Mucosa of descending colon (tissue), 3 donors: ENCODE measurements around the gene LY6G6F. TPM values are rescaled to one million over a fixed set of nuclear protein-coding genes. Genes with fewer than 3 reads are reported as not detected.

Source experiments
- ATAC-seq: fragments of 200-7000 bp; cut with Tn5 transposase; one replicate; pipeline ENCODE4 v1.9.1; 2020; ENCODE audit warnings: mild to moderate bottlenecking, moderate library complexity
- DNase-seq, 3 donors: peaks; one replicate each; pipeline ENCODE4 v3.0.0-alpha.2; 2020
- H3K36me3 ChIP-seq: fragments of 200-600 bp; one replicate; pipeline ENCODE4 v1.8.0; 2021; ENCODE audit warnings: low read depth, mild to moderate bottlenecking
- H3K4me1 ChIP-seq: fragments of 200-600 bp; one replicate; pipeline ENCODE4 v1.8.0; 2021; ENCODE audit warnings: low read depth, mild to moderate bottlenecking
- H3K4me3 ChIP-seq: fragments of 200-600 bp; one replicate; pipeline ENCODE4 v1.8.0; 2021; ENCODE audit warnings: mild to moderate bottlenecking
- H3K9me3 ChIP-seq: fragments of 200-600 bp; one replicate; pipeline ENCODE4 v1.8.0; 2021; ENCODE audit warnings: mild to moderate bottlenecking
- intact Hi-C, 2 donors: fragments of 100-400 bp; cut with DNase I in 1 of 2; cut with micrococcal nuclease in 1 of 2; formaldehyde crosslinking; loops; one replicate each; pipeline versions ENCODE4 v1.11.0 to v1.11.1; 2022; cut with DNase I, micrococcal nuclease
- total RNA-seq, 3 donors: library from RNA; stranded (reverse); fragmentation: NEBNext Ultra II Directional in 2 of 3; extraction: Animal tissue kit (Norgen Biotek cat#: 25700) in 2 of 3; gene quantifications; one replicate each; pipeline versions ENCODE4 v1.2.1 to v1.2.4, GENCODE V29; 2021 to 2023
- TF ChIP-seq, protein P1 (sequence below): fragments of 200-600 bp; IDR thresholded peaks from one replicate; pipeline ENCODE4 v1.8.0; 2022; ENCODE audit warnings: antibody characterized with exemption, mild to moderate bottlenecking
- donor health status: DM: no; HTN: no; CAD: no; lungs with moderate emphysema.
- donor health status: DM: no; HTN: no; CAD: no.
- donor health status: DM: no; HTN: yes; CAD: no.

The LY6G6F gene
- total RNA-seq, 3 donors from 2014 or later = not detected

GRCh38 chr6:31722173-31722572, 15.5 kb downstream of the LY6G6F start:
- intact Hi-C loops = no loop called here
- H3K4me1 ChIP-seq = peaks cover 25% of the 10 kb centered on the region
- TF ChIP-seq, protein P1, sequence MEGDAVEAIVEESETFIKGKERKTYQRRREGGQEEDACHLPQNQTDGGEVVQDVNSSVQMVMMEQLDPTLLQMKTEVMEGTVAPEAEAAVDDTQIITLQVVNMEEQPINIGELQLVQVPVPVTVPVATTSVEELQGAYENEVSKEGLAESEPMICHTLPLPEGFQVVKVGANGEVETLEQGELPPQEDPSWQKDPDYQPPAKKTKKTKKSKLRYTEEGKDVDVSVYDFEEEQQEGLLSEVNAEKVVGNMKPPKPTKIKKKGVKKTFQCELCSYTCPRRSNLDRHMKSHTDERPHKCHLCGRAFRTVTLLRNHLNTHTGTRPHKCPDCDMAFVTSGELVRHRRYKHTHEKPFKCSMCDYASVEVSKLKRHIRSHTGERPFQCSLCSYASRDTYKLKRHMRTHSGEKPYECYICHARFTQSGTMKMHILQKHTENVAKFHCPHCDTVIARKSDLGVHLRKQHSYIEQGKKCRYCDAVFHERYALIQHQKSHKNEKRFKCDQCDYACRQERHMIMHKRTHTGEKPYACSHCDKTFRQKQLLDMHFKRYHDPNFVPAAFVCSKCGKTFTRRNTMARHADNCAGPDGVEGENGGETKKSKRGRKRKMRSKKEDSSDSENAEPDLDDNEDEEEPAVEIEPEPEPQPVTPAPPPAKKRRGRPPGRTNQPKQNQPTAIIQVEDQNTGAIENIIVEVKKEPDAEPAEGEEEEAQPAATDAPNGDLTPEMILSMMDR = no peak
- H3K4me3 ChIP-seq = no peak overlapping the region
- no peaks in the 10 kb centered on the region for H3K9me3 ChIP-seq
- ATAC-seq (peak; percentile 4), DNase-seq (no peak)
- H3K36me3 ChIP-seq = no peaks in the 10 kb centered on the region

DNA sequence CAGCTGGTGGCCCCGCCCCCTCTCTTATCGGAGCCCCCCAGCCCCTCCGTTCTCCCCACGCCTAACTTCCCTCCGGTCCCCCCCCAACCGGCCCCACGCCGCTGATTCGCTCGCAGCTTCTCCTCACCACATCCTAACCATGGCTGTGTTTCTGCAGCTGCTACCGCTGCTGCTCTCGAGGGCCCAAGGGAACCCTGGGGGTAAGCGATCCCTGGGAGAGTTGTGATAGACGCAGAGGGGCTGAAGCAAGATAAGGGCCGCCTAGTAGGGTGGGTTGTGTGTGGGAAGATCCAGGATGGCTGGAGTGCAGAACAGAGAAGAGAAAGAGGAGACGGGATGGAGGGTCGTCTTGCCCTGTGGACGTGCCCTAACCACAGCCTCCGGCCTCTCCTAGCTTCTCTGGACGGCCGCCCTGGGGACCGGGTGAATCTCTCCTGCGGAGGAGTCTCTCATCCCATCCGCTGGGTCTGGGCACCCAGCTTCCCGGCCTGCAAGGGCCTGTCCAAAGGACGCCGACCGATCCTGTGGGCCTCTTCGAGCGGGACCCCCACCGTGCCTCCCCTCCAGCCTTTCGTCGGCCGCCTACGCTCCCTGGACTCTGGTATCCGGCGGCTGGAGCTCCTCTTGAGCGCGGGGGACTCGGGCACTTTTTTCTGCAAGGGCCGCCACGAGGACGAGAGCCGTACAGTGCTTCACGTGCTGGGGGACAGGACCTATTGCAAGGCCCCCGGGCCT, 16.7 kb downstream of the LY6G6F start, which contains the start of gene MPIG6B:
Gene MPIG6B (plus strand): TSS at position 129 of the 735 bp plus-strand sequence. CDS start 11 bp downstream, at position 140.
- Histone ChIP-seq H3K36me3 (no peaks in the 10 kb centered on the region), H3K9me3 (no peaks in the 10 kb centered on the region), H3K4me1 (peaks cover 23% of the 10 kb centered on the region), H3K4me3 (no peak within 1 kb of the TSS)
- intact Hi-C loops = no loop called here
- ATAC-seq (no peak), DNase-seq (no peak)
- TF ChIP-seq, protein P1 = no peak

DNA sequence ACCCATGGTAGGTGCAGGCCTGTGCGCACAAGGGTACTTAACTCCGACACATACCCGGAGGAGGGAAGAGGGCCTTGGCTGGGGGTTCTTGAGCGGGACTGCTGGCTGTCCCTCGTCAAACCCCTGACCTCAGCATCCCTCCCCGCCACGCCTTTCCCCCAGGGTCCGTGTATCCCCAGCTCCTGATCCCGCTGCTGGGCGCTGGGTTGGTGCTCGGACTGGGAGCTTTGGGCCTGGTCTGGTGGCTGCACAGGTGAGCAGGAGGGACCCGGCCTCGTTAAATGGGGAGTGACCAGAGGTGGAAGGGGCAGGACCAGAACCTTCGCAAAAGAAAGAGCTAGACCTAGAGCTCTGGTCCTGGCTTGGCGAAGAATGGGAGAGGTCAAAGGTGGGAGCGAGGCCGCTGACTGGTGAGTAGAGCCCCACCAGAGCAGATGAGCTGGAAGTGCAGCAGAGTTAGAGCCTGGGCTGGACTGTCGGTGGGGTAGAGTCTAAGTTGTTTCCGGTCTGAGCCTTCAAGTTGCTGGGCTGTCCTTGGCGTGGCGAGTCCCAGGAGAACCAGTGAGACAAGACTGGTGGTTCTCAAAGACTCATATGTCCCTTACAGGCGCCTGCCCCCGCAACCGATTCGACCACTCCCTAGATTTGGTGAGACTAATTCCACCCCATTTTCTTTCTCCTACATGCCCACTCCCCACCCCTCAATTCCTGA, 17.5 kb downstream of the LY6G6F start:
- TF ChIP-seq, protein P1 = no peak
- ATAC-seq (no peak), DNase-seq (no peak)
- no peaks in the 10 kb centered on the region for H3K9me3 ChIP-seq
- H3K36me3 ChIP-seq = no peaks in the 10 kb centered on the region
- H3K4me3 ChIP-seq = no peak overlapping the region
- peaks cover 21% of the 10 kb centered on the region for H3K4me1 ChIP-seq
- intact Hi-C loops = no loop called here

GRCh38 chr6:31725502-31726350, 19.1 kb downstream of the LY6G6F start:
- ATAC-seq (no peak), DNase-seq (no peak)
- Histone ChIP-seq H3K4me1 (peaks cover 20% of the 10 kb centered on the region), H3K9me3 (no peaks in the 10 kb centered on the region), H3K4me3 (no peak overlapping the region), H3K36me3 (no peaks in the 10 kb centered on the region)
- TF ChIP-seq, protein P1 = no peak
- intact Hi-C loops = no loop called here

DNA sequence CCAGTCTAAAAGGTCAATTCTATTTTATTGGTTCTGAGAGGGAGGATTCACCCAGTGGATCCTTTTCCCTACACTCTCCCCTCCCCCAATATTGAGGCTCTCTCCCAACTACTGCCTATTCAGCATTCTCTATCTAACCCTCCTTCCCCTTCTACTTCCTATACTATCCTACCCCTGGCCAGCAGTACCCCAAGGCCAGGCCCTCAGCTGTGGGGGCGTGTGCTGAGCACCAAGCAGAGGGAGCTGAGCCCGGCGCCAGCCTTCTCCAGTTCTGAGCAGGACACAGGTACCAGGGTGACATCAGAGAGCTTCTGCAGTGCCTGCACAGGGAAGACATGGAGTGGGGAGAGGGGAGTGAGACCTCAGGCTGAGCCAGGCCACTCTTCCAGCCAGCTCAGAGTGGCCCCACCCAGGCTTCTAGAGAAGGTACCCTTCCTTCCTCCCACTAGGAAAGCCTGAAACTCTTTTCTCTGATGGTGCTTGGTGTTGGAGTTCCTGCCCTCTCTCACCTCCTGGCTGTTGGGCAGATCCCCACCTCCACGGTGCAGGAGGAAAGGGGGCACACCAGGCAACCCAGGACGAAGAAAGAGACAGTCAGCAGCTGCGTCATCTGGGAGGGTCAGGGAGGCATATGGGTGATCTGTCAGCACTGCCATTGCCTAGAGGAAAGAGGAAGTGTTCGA, 20.5 kb downstream of the LY6G6F start:
- H3K4me1 ChIP-seq = peaks cover 20% of the 10 kb centered on the region
- ATAC-seq = peak; percentile 6
- DNase-seq = peak in 2 of 3 donors; percentile 42 to 52
- H3K9me3 ChIP-seq = no peaks in the 10 kb centered on the region
- intact Hi-C loops = no loop called here
- TF ChIP-seq, protein P1 = no peak
- no peaks in the 10 kb centered on the region for H3K36me3 ChIP-seq
- H3K4me3 ChIP-seq = no peak overlapping the region
